ENCODE data around the gene MESD. TPM values are rescaled to one million over a fixed set of nuclear protein-coding genes. Genes with fewer than 3 reads are reported as not detected.

Gene MESD
- total RNA-seq: 10 to 100 TPM; 21.0 to 24.1 TPM
- long read RNA-seq, donor 1, full-length matches to known transcripts: 18 of 24 reads
- long read RNA-seq, donor 1, partial matches to known transcripts: 2 of 24 reads
- long read RNA-seq, donor 1, other reads (novel, unspliced or antisense): 4 of 24 reads
- long read RNA-seq, donor 2, full-length matches to known transcripts: 36 of 48 reads
- long read RNA-seq, donor 2, partial matches to known transcripts: 1 of 48 reads
- long read RNA-seq, donor 2, other reads (novel, unspliced or antisense): 11 of 48 reads

- intact Hi-C loops (cut with DNase I): no loop called here
- DNase-seq (ENCODE audit: low spot score): peak; percentile 100
Observed at GRCh38 chr15:80989518-80990478, at the start of gene MESD. TSS of gene MESD (minus strand) at chr15:80989819. CDS start at chr15:80989791, 28 bp downstream.

- intact Hi-C loops (cut with DNase I): no loop called here
- no peak for DNase-seq (ENCODE audit: low spot score)
Observed at GRCh38 chr15:81038975-81039607, 49.5 kb upstream of the MESD start.

GRCh38 chr15:81037952-81038743, 48.5 kb upstream of the MESD start:
- intact Hi-C loops (cut with DNase I): no loop called here
- DNase-seq (ENCODE audit: low spot score): no peak

- no peak for DNase-seq (ENCODE audit: low spot score)
- intact Hi-C loops (cut with DNase I): no loop called here
Observed at GRCh38 chr15:81033508-81033907, 43.9 kb upstream of the MESD start.

GRCh38 chr15:81032818-81033217, 43.2 kb upstream of the MESD start:
- no peak for DNase-seq (ENCODE audit: low spot score)
- intact Hi-C loops (cut with DNase I): no loop called here

- DNase-seq (ENCODE audit: low spot score): no peak
- intact Hi-C loops (cut with DNase I): no loop called here
Observed at GRCh38 chr15:81032355-81032754, 42.7 kb upstream of the MESD start.

- intact Hi-C loops (cut with DNase I): no loop called here
- no peak for DNase-seq (ENCODE audit: low spot score)
Observed at GRCh38 chr15:81031203-81031602, 41.6 kb upstream of the MESD start.

GRCh38 chr15:81030301-81030750, 40.7 kb upstream of the MESD start:
- intact Hi-C loops (cut with DNase I): no loop called here
- no peak for DNase-seq (ENCODE audit: low spot score)

- intact Hi-C loops (cut with DNase I): no loop called here
- DNase-seq (ENCODE audit: low spot score): no peak
Observed at GRCh38 chr15:81029414-81030300, 40.0 kb upstream of the MESD start.

- no peak for DNase-seq (ENCODE audit: low spot score)
- intact Hi-C loops (cut with DNase I): no loop called here
Observed at GRCh38 chr15:81026836-81027599, 37.4 kb upstream of the MESD start.

GRCh38 chr15:81025721-81026370, 36.2 kb upstream of the MESD start:
- intact Hi-C loops (cut with DNase I): no loop called here
- no peak for DNase-seq (ENCODE audit: low spot score)

GRCh38 chr15:81024936-81025335, 35.3 kb upstream of the MESD start:
- no peak for DNase-seq (ENCODE audit: low spot score)
- intact Hi-C loops (cut with DNase I): no loop called here

GRCh38 chr15:81024265-81024872, 34.8 kb upstream of the MESD start:
- DNase-seq (ENCODE audit: low spot score): no peak
- intact Hi-C loops (cut with DNase I): no loop called here

- DNase-seq (ENCODE audit: low spot score): peak; percentile 96
- intact Hi-C loops (cut with DNase I): no loop called here
Observed at GRCh38 chr15:81023483-81024264, 34.1 kb upstream of the MESD start.

- no peak for DNase-seq (ENCODE audit: low spot score)
- intact Hi-C loops (cut with DNase I): no loop called here
Observed at GRCh38 chr15:81021321-81021720, 31.7 kb upstream of the MESD start.

GRCh38 chr15:81018197-81018596, 28.6 kb upstream of the MESD start:
- DNase-seq (ENCODE audit: low spot score): no peak

More at GRCh38 chr15:81018197-81018596, 28.6 kb upstream of the MESD start:
- intact Hi-C loops (cut with DNase I): no loop called here

All from posterior vena cava (tissue), 2 donors.